Measurements from ENCODE around the gene EIF4G1. TPM values are rescaled to one million over a fixed set of nuclear protein-coding genes. Genes with fewer than 3 reads are reported as not detected.
A peak's percentile ranks its signal among the peaks of the same experiment; 100 is the strongest.

EIF4G1 gene
- total and polyA plus RNA-seq, 4 donors: 132 to 187 (median 163) TPM

DNA sequence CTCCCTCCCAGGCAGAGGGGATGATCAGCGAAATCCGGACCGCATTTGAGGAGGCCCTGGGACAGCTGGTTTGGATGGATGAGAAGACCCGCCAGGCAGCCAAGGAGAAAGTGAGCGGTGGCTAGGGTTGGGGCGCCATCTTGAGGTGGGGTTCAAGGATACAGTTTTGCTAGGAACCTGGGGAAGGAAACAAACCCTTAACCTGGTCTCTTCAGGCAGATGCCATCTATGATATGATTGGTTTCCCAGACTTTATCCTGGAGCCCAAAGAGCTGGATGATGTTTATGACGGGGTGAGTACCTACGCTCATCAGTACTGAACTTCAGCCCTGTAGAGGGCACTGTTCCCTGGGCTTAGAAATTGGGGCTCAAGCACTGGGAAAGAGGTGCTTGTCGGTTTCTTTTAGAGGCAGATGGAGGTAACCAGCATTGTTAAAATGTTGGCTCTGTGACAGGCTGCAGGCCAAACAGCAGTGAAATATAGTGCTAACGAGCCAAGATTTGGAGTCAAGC is 24.9 kb upstream of the EIF4G1 start:
- H3K36me3 ChIP-seq (ENCODE audit: control insufficient read depth, insufficient read depth, low read length): peaks cover 22% of the 10 kb centered on the region
- 9% methylated on average over 5 of the region's 10 CpGs for WGBS (ENCODE audit: insufficient coverage)
- peaks cover 6% of the 10 kb centered on the region for H3K4me1 ChIP-seq (ENCODE audit: control insufficient read depth, insufficient read depth, low read length)
- H3K4me3 ChIP-seq (ENCODE audit: low read depth, low read length): no peak overlapping the region
- H3K9me3 ChIP-seq (ENCODE audit: control insufficient read depth, insufficient read depth, low read length): no peaks in the 10 kb centered on the region
- peak in 2 of 6 donors; percentile 29 to 60 for DNase-seq (ENCODE audit: low read depth in 4 of 6, low spot score in 6 of 6)
- peaks cover 3% of the 10 kb centered on the region for H3K27me3 ChIP-seq (ENCODE audit: control insufficient read depth, insufficient read depth, low read length)
- H3K27ac ChIP-seq (ENCODE audit: low read depth, low read length): no peak overlapping the region

DNA sequence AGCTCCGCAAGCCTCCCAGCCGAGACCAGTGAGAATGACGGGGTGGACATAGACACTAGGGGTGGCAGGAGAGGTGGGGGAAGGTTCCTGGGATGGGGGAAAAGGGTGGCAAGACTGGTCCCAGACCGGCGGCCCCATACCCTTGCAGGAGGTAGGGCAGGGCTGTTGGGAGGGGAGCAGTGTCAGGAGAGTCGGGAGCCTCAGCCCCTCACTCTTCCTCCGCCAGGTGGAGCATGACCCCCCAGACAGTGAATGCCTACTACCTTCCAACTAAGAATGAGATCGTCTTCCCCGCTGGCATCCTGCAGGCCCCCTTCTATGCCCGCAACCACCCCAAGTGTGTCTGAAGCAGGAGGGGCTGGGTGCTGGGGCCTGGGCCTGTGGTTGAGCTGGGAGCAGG is 24.1 kb upstream of the EIF4G1 start:
- peaks cover 3% of the 10 kb centered on the region for H3K27me3 ChIP-seq (ENCODE audit: control insufficient read depth, insufficient read depth, low read length)
- WGBS (ENCODE audit: insufficient coverage): 80% methylated on average over 6 of the region's 10 CpGs
- no peaks in the 10 kb centered on the region for H3K9me3 ChIP-seq (ENCODE audit: control insufficient read depth, insufficient read depth, low read length)
- H3K36me3 ChIP-seq (ENCODE audit: control insufficient read depth, insufficient read depth, low read length): peaks cover 22% of the 10 kb centered on the region
- H3K4me3 ChIP-seq (ENCODE audit: low read depth, low read length): no peak overlapping the region
- no peaks in the 10 kb centered on the region for H3K4me1 ChIP-seq (ENCODE audit: control insufficient read depth, insufficient read depth, low read length)
- no peak overlapping the region for H3K27ac ChIP-seq (ENCODE audit: low read depth, low read length)
- DNase-seq (ENCODE audit: low read depth in 4 of 6, low spot score in 6 of 6): no peak

DNA sequence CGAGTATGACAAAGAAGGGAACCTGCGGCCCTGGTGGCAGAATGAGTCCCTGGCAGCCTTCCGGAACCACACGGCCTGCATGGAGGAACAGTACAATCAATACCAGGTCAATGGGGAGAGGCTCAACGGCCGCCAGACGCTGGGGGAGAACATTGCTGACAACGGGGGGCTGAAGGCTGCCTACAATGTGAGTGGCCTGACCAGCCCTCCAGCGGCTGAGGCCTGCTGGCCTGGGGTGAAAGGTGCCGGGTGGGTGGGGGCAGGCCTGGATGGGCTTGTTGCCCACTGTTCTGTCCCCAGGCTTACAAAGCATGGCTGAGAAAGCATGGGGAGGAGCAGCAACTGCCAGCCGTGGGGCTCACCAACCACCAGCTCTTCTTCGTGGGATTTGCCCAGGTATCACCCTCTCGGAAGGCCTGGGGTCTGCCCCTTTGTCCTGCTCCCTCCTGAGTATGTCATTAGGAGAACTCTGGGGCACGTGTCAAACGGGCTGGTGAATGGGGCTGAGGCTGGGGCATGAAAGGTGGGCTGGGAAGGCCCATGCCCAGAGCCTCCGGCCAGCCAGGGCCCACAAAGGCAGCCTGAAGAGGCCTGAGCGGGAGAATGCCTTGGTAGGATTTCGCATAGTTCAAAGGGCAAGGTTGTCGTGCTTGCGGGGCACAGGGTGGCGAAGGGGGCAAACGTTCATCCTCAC is 23.2 kb upstream of the EIF4G1 start:
- peaks cover 3% of the 10 kb centered on the region for H3K27me3 ChIP-seq (ENCODE audit: control insufficient read depth, insufficient read depth, low read length)
- H3K27ac ChIP-seq (ENCODE audit: low read depth, low read length): no peak overlapping the region
- H3K4me3 ChIP-seq (ENCODE audit: low read depth, low read length): no peak overlapping the region
- H3K9me3 ChIP-seq (ENCODE audit: control insufficient read depth, insufficient read depth, low read length): no peaks in the 10 kb centered on the region
- 88% methylated on average over 22 of the region's 22 CpGs for WGBS (ENCODE audit: insufficient coverage)
- H3K36me3 ChIP-seq (ENCODE audit: control insufficient read depth, insufficient read depth, low read length): peaks cover 22% of the 10 kb centered on the region
- no peak for DNase-seq (ENCODE audit: low read depth in 4 of 6, low spot score in 6 of 6)
- H3K4me1 ChIP-seq (ENCODE audit: control insufficient read depth, insufficient read depth, low read length): no peaks in the 10 kb centered on the region

DNA sequence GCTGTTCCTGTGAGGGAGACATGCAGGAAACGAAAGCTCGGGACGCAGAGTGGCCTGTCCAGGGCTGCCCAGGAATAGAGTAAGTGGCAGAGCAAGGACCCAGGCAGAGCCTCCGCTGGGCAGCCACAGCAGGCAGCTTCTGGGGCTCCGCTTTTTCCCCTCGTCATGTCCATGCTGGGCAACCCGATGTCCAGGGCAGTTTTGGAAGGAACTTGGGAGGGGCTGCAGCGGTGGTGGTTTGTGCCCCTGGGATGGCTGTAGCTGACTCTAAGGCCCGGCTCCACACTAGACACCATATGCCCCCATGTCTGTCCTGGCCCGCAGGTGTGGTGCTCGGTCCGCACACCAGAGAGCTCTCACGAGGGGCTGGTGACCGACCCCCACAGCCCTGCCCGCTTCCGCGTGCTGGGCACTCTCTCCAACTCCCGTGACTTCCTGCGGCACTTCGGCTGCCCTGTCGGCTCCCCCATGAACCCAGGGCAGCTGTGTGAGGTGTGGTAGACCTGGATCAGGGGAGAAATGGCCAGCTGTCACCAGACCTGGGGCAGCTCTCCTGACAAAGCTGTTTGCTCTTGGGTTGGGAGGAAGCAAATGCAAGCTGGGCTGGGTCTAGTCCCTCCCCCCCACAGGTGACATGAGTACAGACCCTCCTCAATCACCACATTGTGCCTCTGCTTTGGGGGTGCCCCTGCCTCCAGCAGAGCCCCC is 22.5 kb upstream of the EIF4G1 start:
- H3K27ac ChIP-seq (ENCODE audit: low read depth, low read length): no peak overlapping the region
- no peaks in the 10 kb centered on the region for H3K9me3 ChIP-seq (ENCODE audit: control insufficient read depth, insufficient read depth, low read length)
- H3K36me3 ChIP-seq (ENCODE audit: control insufficient read depth, insufficient read depth, low read length): peaks cover 22% of the 10 kb centered on the region
- no peaks in the 10 kb centered on the region for H3K4me1 ChIP-seq (ENCODE audit: control insufficient read depth, insufficient read depth, low read length)
- H3K27me3 ChIP-seq (ENCODE audit: control insufficient read depth, insufficient read depth, low read length): peaks cover 3% of the 10 kb centered on the region
- WGBS (ENCODE audit: insufficient coverage): 92% methylated on average over 14 of the region's 21 CpGs
- H3K4me3 ChIP-seq (ENCODE audit: low read depth, low read length): no peak overlapping the region
- no peak for DNase-seq (ENCODE audit: low read depth in 4 of 6, low spot score in 6 of 6)

DNA sequence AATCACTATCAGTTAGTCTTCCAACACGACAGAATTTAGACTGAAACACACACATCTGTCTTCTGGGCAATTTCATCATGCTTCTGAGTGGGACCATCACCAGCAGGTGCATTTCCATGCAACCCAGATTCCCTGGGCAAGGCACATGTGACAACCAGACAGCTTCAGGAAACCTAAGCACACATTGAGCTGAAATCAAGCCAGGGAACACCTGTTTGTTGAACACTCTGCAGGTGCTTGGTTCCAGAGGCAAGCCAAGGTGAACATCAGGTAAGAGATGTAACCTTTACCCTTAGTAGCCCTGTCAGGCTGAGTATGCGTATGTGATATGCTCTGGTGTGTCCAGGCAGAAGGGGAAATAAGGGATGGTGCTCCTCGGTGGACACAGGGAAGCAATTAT is 18.6 kb upstream of the EIF4G1 start:
- no peak overlapping the region for H3K27ac ChIP-seq (ENCODE audit: low read depth, low read length)
- no peak for DNase-seq (ENCODE audit: low read depth in 4 of 6, low spot score in 6 of 6)
- no peaks in the 10 kb centered on the region for H3K9me3 ChIP-seq (ENCODE audit: control insufficient read depth, insufficient read depth, low read length)
- 55% methylated on average over 1 of the region's 3 CpGs for WGBS (ENCODE audit: insufficient coverage)
- peaks cover 17% of the 10 kb centered on the region for H3K36me3 ChIP-seq (ENCODE audit: control insufficient read depth, insufficient read depth, low read length)
- H3K4me1 ChIP-seq (ENCODE audit: control insufficient read depth, insufficient read depth, low read length): peaks cover 7% of the 10 kb centered on the region
- H3K27me3 ChIP-seq (ENCODE audit: control insufficient read depth, insufficient read depth, low read length): no peaks in the 10 kb centered on the region
- no peak overlapping the region for H3K4me3 ChIP-seq (ENCODE audit: low read depth, low read length)

DNA sequence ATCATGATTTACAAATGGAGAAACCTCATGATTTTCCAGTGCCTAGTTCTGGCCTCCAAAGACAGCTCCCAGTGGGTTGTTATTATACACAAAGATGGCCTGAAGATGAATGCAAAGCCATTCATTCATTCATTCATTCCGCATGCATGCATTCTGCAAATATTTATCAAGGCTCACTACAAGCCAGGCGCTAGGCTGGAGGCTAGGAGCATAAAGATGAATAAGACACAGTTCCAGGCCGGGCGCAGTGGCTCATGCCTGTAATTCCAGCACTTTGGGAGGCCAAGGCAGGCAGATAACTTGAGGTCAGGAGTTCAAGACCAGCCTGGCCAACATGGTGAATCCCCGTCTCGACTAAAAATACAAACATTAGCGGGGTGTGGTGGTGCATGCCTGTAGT is 17.8 kb upstream of the EIF4G1 start:
- Histone ChIP-seq H3K27ac (ENCODE audit: low read depth, low read length) (no peak overlapping the region), H3K27me3 (ENCODE audit: control insufficient read depth, insufficient read depth, low read length) (no peaks in the 10 kb centered on the region), H3K4me1 (ENCODE audit: control insufficient read depth, insufficient read depth, low read length) (peaks cover 7% of the 10 kb centered on the region), H3K9me3 (ENCODE audit: control insufficient read depth, insufficient read depth, low read length) (no peaks in the 10 kb centered on the region), H3K36me3 (ENCODE audit: control insufficient read depth, insufficient read depth, low read length) (peaks cover 15% of the 10 kb centered on the region), H3K4me3 (ENCODE audit: low read depth, low read length) (no peak overlapping the region)
- 70% methylated on average over 6 of the region's 7 CpGs for WGBS (ENCODE audit: insufficient coverage)
- no peak for DNase-seq (ENCODE audit: low read depth in 4 of 6, low spot score in 6 of 6)

DNA sequence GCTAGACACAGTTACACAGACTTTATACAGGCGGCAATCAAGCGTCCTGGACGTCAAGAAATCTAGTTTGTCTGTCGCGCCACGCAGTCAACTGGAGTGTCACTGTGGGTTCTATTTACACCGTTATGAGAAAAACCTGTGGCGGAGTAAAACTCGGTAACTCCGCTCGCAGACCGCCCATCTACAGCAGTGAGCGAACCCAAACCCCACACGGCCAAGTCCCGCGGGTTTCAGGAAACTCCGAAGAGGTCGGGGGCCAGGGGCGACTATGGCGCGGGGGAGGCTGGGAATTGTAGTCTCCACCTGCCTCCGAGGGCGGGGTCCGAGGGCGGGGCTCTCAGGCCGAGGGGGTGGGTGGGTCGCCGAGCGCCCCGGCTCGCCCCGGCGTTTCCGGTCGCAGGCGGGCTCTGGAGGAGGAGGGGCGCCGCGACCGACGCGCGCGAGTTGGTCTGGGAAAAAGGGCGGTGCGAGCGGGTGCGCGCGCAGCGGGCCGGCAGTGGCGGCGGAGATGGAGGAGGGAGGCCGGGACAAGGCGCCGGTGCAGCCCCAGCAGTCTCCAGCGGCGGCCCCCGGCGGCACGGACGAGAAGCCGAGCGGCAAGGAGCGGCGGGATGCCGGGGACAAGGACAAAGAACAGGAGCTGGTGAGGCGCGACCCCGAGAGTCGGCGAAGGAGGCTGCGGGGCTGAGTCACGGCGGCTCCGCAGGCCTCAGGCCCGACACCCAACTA is 15.5 kb upstream of the EIF4G1 start, which contains the start of gene PSMD2:
Gene PSMD2, plus strand, starts transcription at position 483 of the 729 bp plus-strand sequence. Its CDS starts 26 bp downstream, at position 509.
- under 1% methylated on average over 77 of the region's 78 CpGs for whole genome bisulfite sequencing (ENCODE audit: insufficient coverage)
- peak; percentile 82 to 99 (median 92) for DNase-seq (ENCODE audit: low read depth in 4 of 6, low spot score in 6 of 6)
- Histone ChIP-seq H3K4me3 (ENCODE audit: low read depth, low read length) (peak within 1 kb of the TSS; percentile 85), H3K4me1 (ENCODE audit: control insufficient read depth, insufficient read depth, low read length) (peaks cover 7% of the 10 kb centered on the region), H3K27me3 (ENCODE audit: control insufficient read depth, insufficient read depth, low read length) (no peaks in the 10 kb centered on the region), H3K36me3 (ENCODE audit: control insufficient read depth, insufficient read depth, low read length) (peaks cover 30% of the 10 kb centered on the region), H3K27ac (ENCODE audit: low read depth, low read length) (peak within 1 kb of the TSS; percentile 87), H3K9me3 (ENCODE audit: control insufficient read depth, insufficient read depth, low read length) (no peaks in the 10 kb centered on the region)

DNA sequence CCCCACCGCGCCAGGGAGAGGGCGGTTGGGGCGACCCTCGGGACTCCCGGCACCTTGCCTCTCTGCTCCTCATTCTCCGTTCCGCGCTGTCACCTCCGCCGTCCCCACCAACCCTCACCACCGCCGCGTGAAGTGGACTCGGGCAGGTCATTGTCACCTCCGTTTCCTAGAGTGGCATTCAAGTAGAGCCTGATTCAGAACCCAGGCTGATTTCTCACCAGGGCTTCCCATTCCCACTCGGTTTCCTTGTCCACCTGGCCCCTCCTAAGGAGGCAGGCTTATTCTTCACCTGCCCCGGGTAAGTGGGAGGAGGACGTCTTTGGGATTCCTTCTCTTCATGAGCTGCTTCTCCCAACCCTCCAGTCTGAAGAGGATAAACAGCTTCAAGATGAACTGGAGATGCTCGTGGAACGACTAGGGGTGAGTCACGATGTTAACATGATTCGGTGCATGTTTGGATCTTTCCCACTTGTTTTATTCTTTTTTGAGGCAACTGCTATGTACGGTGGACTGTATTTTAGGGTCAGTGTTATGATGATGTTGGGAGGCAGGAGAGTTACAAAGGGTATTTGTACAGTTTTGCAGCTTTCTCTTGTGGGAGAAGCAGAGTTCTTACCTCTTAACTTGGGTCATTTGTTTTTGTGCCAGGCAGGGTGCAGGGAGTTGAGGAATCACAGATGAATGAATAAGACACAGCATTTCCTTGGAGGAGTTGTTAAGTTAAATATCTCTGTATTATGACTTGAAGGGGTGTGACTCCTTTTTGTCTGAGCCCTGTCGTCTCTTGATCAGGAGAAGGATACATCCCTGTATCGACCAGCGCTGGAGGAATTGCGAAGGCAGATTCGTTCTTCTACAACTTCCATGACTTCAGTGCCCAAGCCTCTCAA is 14.7 kb upstream of the EIF4G1 start:
- peaks cover 38% of the 10 kb centered on the region for H3K36me3 ChIP-seq (ENCODE audit: control insufficient read depth, insufficient read depth, low read length)
- no peaks in the 10 kb centered on the region for H3K27me3 ChIP-seq (ENCODE audit: control insufficient read depth, insufficient read depth, low read length)
- H3K4me3 ChIP-seq (ENCODE audit: low read depth, low read length): peak overlapping the region; percentile 85
- no peak for DNase-seq (ENCODE audit: low read depth in 4 of 6, low spot score in 6 of 6)
- peaks cover 7% of the 10 kb centered on the region for H3K4me1 ChIP-seq (ENCODE audit: control insufficient read depth, insufficient read depth, low read length)
- no peaks in the 10 kb centered on the region for H3K9me3 ChIP-seq (ENCODE audit: control insufficient read depth, insufficient read depth, low read length)
- 8% methylated on average over 19 of the region's 29 CpGs for WGBS (ENCODE audit: insufficient coverage)
- H3K27ac ChIP-seq (ENCODE audit: low read depth, low read length): peak overlapping the region; percentile 18

DNA sequence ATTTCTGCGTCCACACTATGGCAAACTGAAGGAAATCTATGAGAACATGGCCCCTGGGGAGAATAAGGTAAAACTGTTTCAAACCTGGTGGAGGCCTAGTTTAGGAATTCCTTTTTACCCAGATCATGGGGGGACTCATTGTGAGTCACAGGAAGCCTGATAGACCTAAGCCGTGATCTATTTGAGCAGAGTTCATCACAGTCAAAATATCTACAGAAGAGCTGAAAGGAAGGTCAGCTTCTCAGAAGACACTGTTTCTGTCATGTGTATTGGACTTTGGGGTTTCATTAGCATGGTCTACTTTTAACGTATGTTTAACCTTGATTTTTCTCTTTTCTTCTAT is 14.1 kb upstream of the EIF4G1 start:
- Histone ChIP-seq H3K4me3 (ENCODE audit: low read depth, low read length) (no peak overlapping the region), H3K27me3 (ENCODE audit: control insufficient read depth, insufficient read depth, low read length) (no peaks in the 10 kb centered on the region), H3K36me3 (ENCODE audit: control insufficient read depth, insufficient read depth, low read length) (peaks cover 43% of the 10 kb centered on the region), H3K27ac (ENCODE audit: low read depth, low read length) (no peak overlapping the region), H3K9me3 (ENCODE audit: control insufficient read depth, insufficient read depth, low read length) (no peaks in the 10 kb centered on the region), H3K4me1 (ENCODE audit: control insufficient read depth, insufficient read depth, low read length) (peaks cover 7% of the 10 kb centered on the region)
- no CpG with 5 or more reads among the region's 3 CpGs for WGBS (ENCODE audit: insufficient coverage)
- DNase-seq (ENCODE audit: low read depth in 4 of 6, low spot score in 6 of 6): no peak

All from spinal cord (tissue), 10 donors.